Jurkat, Clone E6-1 (cell line): ENCODE measurements around the gene PCED1B. TPM values are rescaled to one million over a fixed set of nuclear protein-coding genes. Genes with fewer than 3 reads are reported as not detected.
"Not testable (repeated sequence)": the region's sequence is repeated elsewhere in the genome, so short reads cannot be mapped to it uniquely, and the experiment has no call there.

Experiments used
- DNase-seq: peaks from one replicate; pipeline ENCODE4 v3.0.0-alpha.2; 2011; ENCODE audit warnings: low read depth, low spot score
- H3K4me3 ChIP-seq: 2 replicates; pipeline ENCODE4 v1.5.1; 2011; ENCODE audit warnings: mild to moderate bottlenecking, low read length, control low read depth, moderate library complexity
- polyA plus RNA-seq: library from polyadenylated mRNA; unstranded; fragments of >200 nt; gene quantifications from one replicate; pipeline ENCODE4 v1.2.1, GENCODE V29; 2012; ENCODE audit warnings: missing spikeins; ENCODE audit not compliant: insufficient read length, insufficient read depth

PCED1B gene, protein sequence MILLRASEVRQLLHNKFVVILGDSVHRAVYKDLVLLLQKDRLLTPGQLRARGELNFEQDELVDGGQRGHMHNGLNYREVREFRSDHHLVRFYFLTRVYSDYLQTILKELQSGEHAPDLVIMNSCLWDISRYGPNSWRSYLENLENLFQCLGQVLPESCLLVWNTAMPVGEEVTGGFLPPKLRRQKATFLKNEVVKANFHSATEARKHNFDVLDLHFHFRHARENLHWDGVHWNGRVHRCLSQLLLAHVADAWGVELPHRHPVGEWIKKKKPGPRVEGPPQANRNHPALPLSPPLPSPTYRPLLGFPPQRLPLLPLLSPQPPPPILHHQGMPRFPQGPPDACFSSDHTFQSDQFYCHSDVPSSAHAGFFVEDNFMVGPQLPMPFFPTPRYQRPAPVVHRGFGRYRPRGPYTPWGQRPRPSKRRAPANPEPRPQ
- 0.81 TPM for polyA plus RNA-seq

DNA sequence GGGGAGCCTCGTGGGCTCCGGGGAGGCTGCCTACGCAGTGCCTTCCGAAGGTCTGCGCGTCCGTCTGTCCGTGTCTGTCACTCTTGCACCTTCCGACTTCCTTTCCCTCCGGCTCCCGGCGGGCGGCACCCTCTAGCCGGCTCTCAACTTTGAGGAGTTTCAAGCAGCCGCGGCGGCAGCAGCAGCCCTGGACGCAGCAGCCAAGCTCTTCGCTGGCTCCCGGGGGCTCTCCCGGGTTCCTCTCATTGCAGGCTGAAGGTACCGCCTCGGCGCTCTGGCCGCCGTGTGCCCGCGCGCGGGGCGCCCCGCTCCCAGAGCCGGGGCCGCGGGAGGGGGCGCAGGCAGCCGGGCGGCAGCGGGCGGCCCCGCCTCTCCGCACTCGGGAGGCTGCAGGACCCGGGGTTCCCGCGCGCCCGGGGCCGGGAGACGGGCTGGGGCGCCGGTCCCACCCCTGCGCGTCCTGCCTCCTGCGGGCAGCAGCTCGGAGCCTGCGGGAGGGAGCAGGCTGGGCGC lies at the start of gene PCED1B, which contains the start of gene AMIGO2:
Gene PCED1B, plus strand, starts transcription at position 154 of the 513 bp plus-strand sequence. CDS start 155,443 bp downstream, outside the sequence.
Gene AMIGO2, minus strand, starts transcription at position 492 of the 513 bp plus-strand sequence. CDS start 957 bp downstream, outside the sequence.
- peak within 1 kb of the TSS; percentile 56 for H3K4me3 ChIP-seq
- DNase-seq = peak; percentile 36

DNA sequence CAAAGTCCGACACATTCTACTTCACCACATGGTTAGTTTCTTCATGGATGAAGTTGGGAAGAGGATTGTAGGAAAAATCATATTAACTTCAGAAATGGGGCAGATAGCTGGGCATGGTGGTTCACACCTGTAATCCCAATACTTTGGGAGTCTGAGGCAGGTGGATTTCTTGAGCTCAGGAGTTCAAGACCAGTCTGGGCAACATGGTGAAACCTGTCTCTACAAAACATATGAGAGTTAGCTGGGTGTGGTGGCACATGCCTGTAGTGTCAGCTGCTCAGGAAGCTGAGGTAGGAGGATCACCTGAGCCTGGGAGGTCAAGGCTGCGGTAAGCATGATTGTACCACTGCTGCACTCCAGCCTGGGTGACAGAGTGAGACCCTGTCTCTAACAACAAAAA lies 49.5 kb upstream of the PCED1B start:
- H3K4me3 ChIP-seq = no peak overlapping the region
- no peak for DNase-seq

DNA sequence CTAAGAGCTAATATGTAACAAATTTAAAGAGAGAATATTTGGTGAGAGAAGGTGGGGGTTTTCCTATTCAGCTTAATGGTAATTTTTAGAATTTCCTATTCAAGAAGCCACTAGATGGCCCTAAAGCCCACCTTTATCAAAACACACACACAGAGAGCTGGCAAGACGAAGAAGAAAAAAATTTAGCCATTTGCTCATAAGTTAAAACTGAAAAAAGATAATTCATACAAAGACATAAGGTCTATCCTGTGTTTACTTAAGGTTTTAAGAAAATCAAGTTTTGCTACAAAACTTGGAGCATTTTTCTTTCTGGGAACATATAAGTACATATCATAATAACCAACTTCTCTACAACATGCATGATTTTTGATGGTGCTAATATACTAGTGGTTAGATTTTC lies 46.8 kb upstream of the PCED1B start:
- DNase-seq = peak; percentile 34
- H3K4me3 ChIP-seq = no peak overlapping the region

DNA sequence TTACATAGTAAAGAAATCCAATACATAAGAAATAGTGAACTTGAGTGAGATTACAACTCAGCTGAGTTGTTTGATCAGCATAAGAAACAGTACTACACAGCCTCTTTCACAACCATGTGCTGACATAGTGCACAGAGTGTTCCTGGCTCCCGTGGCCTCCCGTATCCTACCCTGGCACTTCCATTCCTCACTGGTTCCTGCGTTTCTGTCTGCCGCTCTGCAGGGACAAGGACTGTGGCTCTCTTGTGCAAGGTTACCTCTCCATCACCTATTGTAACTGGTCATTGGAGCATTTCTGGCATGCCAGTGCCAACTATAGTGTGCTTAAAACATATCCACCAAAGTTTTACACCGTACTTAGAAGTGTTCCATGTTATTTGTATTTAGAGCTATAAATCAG lies 46.3 kb upstream of the PCED1B start:
- no peak for DNase-seq
- H3K4me3 ChIP-seq = no peak overlapping the region

DNA sequence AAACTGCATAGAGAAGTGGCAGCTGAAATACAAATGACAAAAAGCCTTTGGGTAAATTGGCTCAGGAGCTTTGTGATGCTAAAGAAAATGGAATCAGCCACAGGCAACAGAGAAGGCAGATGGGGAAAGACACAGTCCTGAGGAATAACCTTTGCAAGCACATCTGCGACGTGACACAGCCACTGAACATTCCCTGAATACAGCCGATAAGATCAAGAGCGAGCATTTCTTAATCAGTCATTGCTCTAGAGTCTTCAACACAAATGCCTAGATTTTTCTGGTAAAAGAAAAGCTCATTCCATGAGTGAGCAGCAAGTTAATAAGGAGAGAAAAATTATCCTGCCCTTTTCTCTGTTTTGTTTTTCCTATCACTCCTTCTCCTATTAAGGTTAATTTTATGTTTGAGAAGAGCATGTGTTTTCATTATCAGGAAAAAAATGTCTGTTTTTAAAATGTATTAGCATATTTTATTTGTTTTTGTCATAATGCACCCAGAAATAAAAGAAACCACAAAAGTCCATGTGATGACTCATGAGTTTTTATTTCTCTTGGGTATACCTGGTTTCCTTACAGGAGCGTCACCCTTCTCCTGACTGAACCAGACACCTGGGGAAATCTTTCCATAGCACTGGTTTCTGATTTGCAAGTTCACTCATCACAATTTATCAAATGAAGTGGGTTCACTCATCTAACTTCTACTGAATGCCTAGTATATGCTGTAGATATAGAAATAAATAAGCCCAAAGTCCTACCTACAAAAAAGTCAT lies 45.4 kb upstream of the PCED1B start:
- DNase-seq = no peak

DNA sequence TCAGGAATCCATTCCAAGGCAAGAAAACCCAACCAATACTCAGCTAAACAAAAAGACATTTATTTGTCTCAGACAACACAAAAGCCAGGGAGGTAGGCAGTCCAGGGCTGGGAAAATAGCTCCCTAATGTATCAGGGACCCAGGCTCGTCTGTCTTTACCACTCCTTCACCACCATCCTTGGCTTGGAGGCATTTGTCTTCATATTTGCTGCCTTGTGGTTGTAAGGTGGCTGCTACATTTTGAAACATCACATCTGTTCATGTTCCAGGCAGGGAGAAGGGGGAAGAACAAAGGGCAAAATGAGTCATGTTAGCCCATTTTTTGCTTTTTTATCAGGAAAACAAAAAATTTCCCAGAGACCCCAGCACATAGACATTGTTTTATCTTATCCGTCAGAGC lies 44.8 kb upstream of the PCED1B start:
- DNase-seq = no peak
- H3K4me3 ChIP-seq = no peak overlapping the region

More for the DNA sequence above, 45.4 kb upstream of the PCED1B start:
- H3K4me3 ChIP-seq = no peak overlapping the region

DNA sequence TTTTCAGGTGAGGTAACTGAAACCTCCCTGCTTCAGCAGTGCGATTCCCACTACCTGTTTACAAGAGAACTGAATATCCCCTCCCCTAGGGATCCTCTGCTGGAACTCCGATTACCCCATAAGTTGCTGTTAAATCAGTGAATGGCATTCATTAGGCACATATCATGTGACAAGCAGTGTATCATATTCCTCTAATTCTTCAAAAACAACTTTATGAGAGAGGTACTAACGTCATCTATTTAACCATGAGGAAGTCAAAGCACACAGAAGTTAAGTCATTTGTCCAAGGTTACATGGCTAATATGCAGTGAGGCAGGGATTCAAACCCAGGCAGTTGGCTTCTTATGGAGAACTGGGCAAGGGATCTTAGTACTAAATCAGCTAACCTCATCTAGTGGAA lies 43.9 kb upstream of the PCED1B start:
- no peak for DNase-seq
- H3K4me3 ChIP-seq = no peak overlapping the region

DNA sequence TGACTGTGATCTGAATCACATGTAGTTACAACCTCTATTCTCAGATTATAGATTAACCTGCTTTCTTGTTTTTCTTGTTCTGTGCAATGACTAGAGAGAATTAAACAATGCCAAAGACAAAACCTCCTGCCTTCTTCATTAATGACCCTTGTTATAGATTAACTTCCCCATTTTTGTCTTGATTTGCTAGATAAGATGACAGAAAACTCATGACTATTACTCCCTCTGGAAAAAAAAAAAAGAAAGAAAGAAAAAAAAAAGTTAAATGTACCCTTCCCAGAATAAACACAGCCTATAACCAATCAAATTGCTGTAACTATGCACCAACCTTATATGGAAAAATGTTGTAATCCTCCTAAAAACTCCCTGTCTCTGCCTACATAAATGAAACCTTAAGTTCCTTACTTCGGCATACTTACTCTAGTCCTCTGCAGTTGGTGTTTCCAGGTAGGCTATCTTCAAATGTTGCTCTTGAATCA lies 41.1 kb upstream of the PCED1B start:
- no peak for DNase-seq
- H3K4me3 ChIP-seq = no peak overlapping the region

DNA sequence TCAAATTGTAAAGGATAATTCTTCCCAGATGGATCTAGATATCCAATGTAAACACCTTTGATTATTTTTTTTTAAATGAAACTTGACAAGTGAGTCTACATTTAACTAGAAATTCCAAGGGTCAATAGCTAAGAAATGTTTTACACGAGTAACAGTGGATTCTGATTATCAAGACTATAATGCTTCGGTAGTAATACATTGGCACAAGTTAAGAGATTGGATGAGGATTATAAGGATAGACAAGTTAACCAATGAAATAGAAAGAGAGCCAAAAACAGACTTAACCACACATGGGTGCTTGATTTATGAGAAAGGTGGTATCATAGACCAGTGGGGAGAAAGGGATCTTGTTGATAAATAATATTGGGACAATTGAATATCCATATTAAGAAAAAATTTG lies 40.3 kb upstream of the PCED1B start:
- DNase-seq = no peak

DNA sequence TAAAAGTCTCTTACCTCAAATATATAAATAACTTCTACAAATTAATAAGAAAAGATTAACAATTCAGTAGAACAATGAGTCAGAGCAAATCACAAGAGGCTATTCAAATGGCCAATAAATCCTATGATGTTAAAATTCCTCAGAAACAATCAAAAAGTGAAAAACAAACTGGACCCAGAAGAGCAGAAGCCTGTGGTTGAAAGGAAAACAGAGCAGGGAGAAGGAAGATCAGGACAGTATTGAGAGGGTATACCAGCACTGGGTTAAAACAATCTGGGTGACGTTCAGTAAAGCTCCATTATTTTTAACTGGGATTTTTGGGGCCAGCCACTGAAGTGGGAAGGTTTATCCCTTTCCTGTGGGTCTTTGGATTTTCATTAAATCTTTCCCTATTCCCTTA lies 39.7 kb upstream of the PCED1B start:
- H3K4me3 ChIP-seq = no peak overlapping the region
- no peak for DNase-seq

More for the DNA sequence above, 40.3 kb upstream of the PCED1B start:
- no peak overlapping the region for H3K4me3 ChIP-seq

DNA sequence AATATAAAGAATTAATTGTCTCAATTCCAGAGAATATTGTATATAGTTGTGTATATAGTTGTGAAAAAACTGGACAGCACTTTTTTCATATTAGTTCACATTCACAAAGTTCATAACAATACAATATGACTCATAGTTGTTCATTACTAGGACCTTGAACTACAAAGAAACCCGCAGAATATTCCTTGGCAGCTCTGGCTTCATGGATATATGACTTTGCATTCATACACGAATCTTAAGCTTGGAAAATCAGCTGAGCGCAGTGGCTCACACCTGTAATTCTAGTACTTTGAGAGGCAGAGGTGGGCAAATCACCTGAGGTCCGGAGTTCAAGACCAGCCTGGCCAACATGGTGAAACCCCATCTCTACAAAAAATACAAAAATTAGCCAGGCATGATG lies 38.1 kb upstream of the PCED1B start:
- no peak for DNase-seq
- no peak overlapping the region for H3K4me3 ChIP-seq

DNA sequence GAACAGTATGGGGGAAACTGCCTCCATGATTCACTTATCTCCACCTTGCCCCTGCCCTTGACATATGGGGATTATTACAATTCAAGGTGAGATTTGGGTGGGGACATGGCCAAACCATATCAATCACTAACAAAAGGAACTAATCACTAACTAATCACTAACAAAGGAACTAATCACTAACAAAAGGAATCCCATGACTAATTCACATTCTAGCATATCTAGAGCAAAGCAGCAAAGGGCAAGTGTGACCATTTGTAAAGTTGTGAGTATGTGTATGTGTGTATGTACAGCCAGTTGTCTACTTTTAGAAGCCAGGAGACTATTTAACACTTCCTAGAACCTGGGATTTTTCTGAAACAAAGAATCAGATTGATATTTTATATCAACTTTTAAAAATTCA lies 30.9 kb upstream of the PCED1B start:
- H3K4me3 ChIP-seq = no peak overlapping the region
- DNase-seq = no peak

DNA sequence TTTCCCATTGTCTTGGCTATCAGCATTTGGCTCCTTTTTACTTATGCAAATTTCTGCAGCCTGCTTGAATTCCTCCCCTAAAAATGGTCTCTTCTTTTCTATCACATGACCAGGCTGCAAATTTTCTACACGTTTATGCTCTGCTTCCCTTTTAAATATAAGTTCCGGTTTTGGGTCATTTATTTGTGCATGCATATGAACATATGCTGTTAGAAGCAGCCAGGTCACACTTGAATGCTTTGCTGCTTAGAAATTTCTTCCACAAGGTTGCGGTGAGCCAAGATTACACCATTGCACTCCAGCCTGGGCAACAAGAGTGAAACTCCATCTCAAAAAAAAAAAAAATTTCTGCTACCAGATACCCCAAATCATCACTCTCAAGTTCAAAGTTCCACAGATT lies 28.1 kb upstream of the PCED1B start:
- H3K4me3 ChIP-seq = not testable (repeated sequence)

DNA sequence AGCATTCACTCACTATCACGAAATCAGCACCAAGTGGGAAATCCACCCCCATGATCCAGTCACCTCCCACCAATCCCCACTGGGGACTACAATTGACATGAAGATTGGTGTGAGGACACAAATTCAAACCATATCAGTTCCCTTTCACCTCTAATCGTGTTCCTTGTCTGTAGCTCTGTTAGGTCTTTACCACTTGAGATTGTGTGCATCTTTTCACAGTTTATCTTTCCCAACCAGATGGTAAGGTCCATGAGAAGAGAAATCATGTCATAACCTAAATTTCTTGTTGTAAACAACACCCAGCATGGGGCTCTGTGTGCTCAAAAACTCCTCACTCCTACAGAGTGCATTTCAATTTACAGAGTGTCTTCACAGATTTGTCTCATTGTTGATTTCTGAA lies 27.1 kb upstream of the PCED1B start:
- no peak for DNase-seq
- no peak overlapping the region for H3K4me3 ChIP-seq

More for the DNA sequence above, 28.1 kb upstream of the PCED1B start:
- not testable (repeated sequence) for DNase-seq

DNA sequence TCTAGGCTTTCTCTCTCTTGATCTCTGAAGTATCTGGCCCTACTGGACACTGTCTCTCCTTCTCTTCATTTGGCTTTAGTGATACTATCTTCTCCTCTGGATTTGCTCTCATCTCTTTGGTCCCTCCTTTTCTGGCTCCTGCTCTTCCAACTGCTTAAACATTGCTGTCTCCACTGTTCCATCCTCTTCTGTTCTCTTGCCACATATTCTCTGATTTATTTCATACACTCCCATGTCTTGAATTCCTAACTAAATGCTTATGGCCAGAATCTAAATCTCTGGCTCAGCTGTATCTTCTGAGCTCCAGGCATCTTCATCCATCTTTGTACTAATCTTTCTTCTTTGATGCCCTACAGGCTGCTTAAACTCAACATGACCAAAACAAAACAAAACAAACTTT lies 25.5 kb upstream of the PCED1B start:
- no peak for DNase-seq
- no peak overlapping the region for H3K4me3 ChIP-seq

DNA sequence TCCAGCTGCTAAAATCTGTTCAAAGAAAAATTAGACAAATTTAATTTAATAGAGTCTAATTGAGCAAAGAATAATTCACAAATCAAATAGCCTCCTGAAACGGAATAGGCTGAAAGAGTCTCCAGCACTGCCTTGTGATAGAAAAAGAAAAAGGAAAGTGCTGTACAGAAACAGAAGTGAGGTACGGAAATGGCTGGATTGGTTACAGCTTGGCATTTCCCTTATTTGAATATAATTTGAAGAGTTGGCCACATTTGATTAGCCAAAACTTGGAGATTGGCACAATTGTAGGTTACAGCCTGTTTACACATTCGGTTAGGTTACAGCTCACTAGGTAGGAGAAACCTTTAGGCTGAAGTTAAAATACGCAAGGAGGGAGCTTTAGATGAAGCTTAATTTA lies 24.8 kb upstream of the PCED1B start:
- H3K4me3 ChIP-seq = no peak overlapping the region
- no peak for DNase-seq

DNA sequence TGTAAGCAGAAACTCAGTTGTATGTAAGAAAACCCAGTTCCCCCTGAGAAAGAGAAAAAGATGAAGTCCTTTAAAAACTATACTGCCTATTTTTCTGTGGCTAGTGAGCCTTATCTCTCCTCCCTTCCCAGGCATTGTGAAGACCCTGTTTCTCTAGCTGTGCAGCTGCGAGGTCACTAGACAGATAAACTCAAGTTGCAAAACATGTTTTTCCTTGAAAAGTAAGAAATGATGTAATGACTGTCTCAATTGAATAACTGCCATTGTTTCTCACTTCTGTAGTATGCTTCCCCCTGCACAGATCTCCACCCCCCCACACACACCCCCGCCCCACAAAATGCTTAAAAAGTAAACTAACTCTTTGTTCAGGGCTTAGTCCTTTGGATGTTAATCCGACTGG lies 23.6 kb upstream of the PCED1B start:
- not testable (repeated sequence) for H3K4me3 ChIP-seq, DNase-seq

DNA sequence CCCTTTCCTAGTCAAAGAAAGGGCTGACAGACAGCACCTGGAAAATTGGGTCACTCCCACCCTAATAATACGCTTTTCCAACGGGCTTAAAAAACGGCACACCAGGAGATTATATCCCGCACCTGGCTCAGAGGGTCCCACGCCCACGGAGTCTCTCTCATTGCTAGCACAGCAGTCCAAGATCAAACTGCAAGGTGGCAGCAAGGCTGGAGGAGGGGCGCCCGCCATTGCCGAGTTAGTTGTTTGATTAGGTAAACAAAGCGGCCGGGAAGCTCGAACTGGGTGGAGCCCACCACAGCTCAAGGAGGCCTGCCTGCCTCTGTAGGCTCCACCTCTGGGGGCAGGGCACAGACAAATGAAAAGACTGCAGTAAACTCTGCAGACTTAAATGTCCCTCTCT lies 22.5 kb upstream of the PCED1B start:
- H3K4me3 ChIP-seq, DNase-seq: not testable (repeated sequence)

DNA sequence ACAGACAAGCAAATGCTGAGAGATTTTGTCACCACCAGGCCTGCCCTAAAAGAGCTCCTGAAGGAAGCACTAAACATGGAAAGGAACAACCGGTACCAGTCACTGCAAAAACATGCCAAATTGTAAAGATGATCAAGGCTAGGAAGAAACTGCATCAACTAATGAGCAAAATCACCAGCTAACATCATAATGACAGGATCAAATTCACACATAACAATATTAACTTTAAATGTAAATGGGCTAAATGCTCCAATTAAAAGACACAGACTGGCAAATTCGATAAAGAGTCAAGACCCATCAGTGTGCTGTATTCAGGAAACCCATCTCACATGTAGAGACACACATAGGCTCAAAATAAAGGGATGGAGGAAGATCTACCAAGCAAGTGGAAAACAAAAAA lies 20.8 kb upstream of the PCED1B start:
- H3K4me3 ChIP-seq, DNase-seq: not testable (repeated sequence)

DNA sequence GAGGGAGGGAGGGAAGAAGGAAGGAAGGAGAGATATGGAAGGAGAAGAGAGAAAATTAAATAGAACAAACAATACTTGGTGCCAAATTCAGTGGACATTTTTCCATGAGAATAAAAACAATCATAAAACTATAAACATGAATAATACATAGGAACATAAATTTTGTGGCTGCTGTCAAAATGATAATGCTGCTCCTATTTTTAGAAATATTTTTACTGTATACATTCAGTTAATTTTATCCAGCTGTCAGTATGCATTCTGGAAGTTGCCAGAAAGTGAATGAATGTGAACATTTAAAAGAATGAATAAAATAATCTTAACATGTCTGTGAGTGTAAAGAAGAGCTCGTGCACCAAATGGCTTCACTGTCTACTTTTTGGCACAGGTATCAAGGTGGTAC lies 13.9 kb upstream of the PCED1B start:
- no peak for DNase-seq

More for the DNA sequence above, 13.9 kb upstream of the PCED1B start:
- no peak overlapping the region for H3K4me3 ChIP-seq
